H1 (cell line): ENCODE results near the gene ANKS1A. TPM values are rescaled to one million over a fixed set of nuclear protein-coding genes. Genes with fewer than 3 reads are reported as not detected.

Experiments
- CTCF ChIA-PET: fragments of 300-600 bp; sonication (Branson Sonifier 250); formaldehyde crosslinking; loops from one replicate; lab custom pipeline; 2021; ENCODE audit not compliant: partially characterized antibody; lab: Charles Lee
- POLR2A ChIA-PET: fragments of 300-600 bp; sonication (Branson Sonifier 250); formaldehyde crosslinking; loops from one replicate; lab custom pipeline; 2021; ENCODE audit warnings: inconsistent platforms; ENCODE audit not compliant: partially characterized antibody; lab: Charles Lee
- DNase-seq, 2 experiments: peaks; one replicate each; pipeline versions ENCODE4 v3.0.0 to v3.0.0-alpha.2; 2010 to 2022; ENCODE audit warnings: low spot score in 2 of 2, low read depth in 1 of 2, mixed read lengths in 1 of 2
- FAIRE-seq: peaks from 2 replicates; lab custom pipeline; 2011; peaks lifted over from hg19 to GRCh38; lab: Jason Lieb, UNC
- H2AFZ ChIP-seq: 2 replicates; pipeline ENCODE4 v1.8.1; 2012; ENCODE audit warnings: low read length, inconsistent platforms
- H2AK5ac ChIP-seq: 2 replicates; pipeline ENCODE4 v1.6.1; 2013; ENCODE audit warnings: low read depth, low read length
- H2BK120ac ChIP-seq: replicated peaks from 2 replicates; pipeline ENCODE3; 2013; ENCODE audit warnings: low read depth, low read length, inconsistent platforms
- H2BK12ac ChIP-seq: 2 replicates; pipeline ENCODE4 v1.6.1; 2013; ENCODE audit warnings: low read depth, low read length
- H2BK15ac ChIP-seq: 2 replicates; pipeline ENCODE4 v1.6.1; 2013; ENCODE audit warnings: low read length
- H2BK20ac ChIP-seq: 2 replicates; pipeline ENCODE4 v1.6.1; 2013; ENCODE audit warnings: low read length
- H2BK5ac ChIP-seq: 2 replicates; pipeline ENCODE4 v1.6.1; 2013; ENCODE audit warnings: low read depth, low read length
- H3K14ac ChIP-seq: 2 replicates; pipeline ENCODE4 v1.6.1; 2013; ENCODE audit warnings: inconsistent platforms; ENCODE audit not compliant: insufficient read length
- H3K18ac ChIP-seq: 2 replicates; pipeline ENCODE4 v1.6.1; 2013; ENCODE audit warnings: low read length; ENCODE audit errors: extremely low read depth
- H3K23ac ChIP-seq: 2 replicates; pipeline ENCODE4 v1.6.1; 2013; ENCODE audit warnings: inconsistent platforms; ENCODE audit not compliant: insufficient read length
- H3K23me2 ChIP-seq: 2 replicates; pipeline ENCODE4 v1.6.1; 2013; ENCODE audit warnings: low read depth, low read length
- H3K27ac ChIP-seq: 2 replicates; pipeline ENCODE4 v1.6.1; 2011; ENCODE audit warnings: low read depth, low read length, inconsistent platforms
- H3K27me3 ChIP-seq, 4 experiments: replicated peaks in 1 of 4; 1 replicate in 1 of 4; 2 replicates in 3 of 4; pipeline versions ENCODE4 v1.6.1 to v1.8.1; 2011 to 2013; ENCODE audit warnings: low read length in 3 of 4, mild to moderate bottlenecking in 3 of 4, inconsistent platforms in 2 of 4, mixed read lengths in 2 of 4, moderate library complexity in 1 of 4; ENCODE audit not compliant: control insufficient read depth in 3 of 4, insufficient read depth in 3 of 4; ENCODE audit errors: extremely low read depth in 1 of 4
- H3K36me3 ChIP-seq, 4 experiments: 2 replicates each; pipeline versions ENCODE4 v1.6.1 to v1.8.1; 2011 to 2013; ENCODE audit warnings: mild to moderate bottlenecking in 4 of 4, low read length in 3 of 4, moderate library complexity in 2 of 4, control low read depth in 1 of 4, inconsistent platforms in 1 of 4; ENCODE audit not compliant: insufficient read depth in 4 of 4, control insufficient read depth in 2 of 4
- H3K4ac ChIP-seq: replicated peaks from 2 replicates; pipeline ENCODE3; 2013; ENCODE audit warnings: low read length, low read depth, mixed read lengths, inconsistent platforms; ENCODE audit not compliant: insufficient read length
- H3K4me1 ChIP-seq, 4 experiments: replicated peaks in 1 of 4; 1 replicate in 1 of 4; 2 replicates in 3 of 4; pipeline versions ENCODE4 v1.6.1 to v1.8.1; 2011 to 2013; ENCODE audit warnings: low read length in 3 of 4, inconsistent platforms in 2 of 4, mixed read lengths in 1 of 4; ENCODE audit not compliant: insufficient read depth in 4 of 4, control insufficient read depth in 3 of 4
- H3K4me2 ChIP-seq, 2 experiments: 2 replicates each; pipeline versions ENCODE4 v1.6.1 to v1.8.1; 2011 to 2013; ENCODE audit warnings: low read depth in 2 of 2, low read length in 2 of 2, control low read depth in 1 of 2, inconsistent platforms in 1 of 2, mild to moderate bottlenecking in 1 of 2; ENCODE audit not compliant: insufficient read depth in 1 of 2
- H3K4me3 ChIP-seq, 4 experiments: fragments of 200-600, 300-600 bp in 1 of 4; sonication (generic), shearing (Covaris generic), sonication (Bioruptor Twin) in 1 of 4; 2 replicates each; pipeline versions ENCODE4 v1.5.1 to v1.8.1; 2011 to 2016; ENCODE audit warnings: low read length in 4 of 4, low read depth in 3 of 4, control low read depth in 2 of 4, inconsistent platforms in 2 of 4, mild to moderate bottlenecking in 2 of 4, mixed read lengths in 1 of 4, moderate library complexity in 1 of 4; ENCODE audit not compliant: insufficient read depth in 2 of 4; ENCODE audit errors: extremely low read depth in 1 of 4
- H3K56ac ChIP-seq: replicated peaks from 2 replicates; pipeline ENCODE3; 2013; ENCODE audit warnings: low read depth, mild to moderate bottlenecking, mixed read lengths, low read length, inconsistent platforms; ENCODE audit not compliant: insufficient read length
- H3K79me1 ChIP-seq: 2 replicates; pipeline ENCODE4 v1.6.1; 2013; ENCODE audit warnings: low read depth, low read length, control low read depth
- H3K79me2 ChIP-seq, 2 experiments: 2 replicates each; pipeline versions ENCODE4 v1.6.1 to v1.8.1; 2012 to 2013; ENCODE audit warnings: low read length in 2 of 2, mild to moderate bottlenecking in 2 of 2, inconsistent platforms in 1 of 2; ENCODE audit not compliant: insufficient read depth in 2 of 2, control insufficient read depth in 1 of 2
- H3K9ac ChIP-seq, 4 experiments: replicated peaks in 1 of 4; 1 replicate in 1 of 4; 2 replicates in 3 of 4; pipeline versions ENCODE4 v1.6.1 to v1.8.1; 2011 to 2013; ENCODE audit warnings: low read depth in 3 of 4, low read length in 3 of 4, control low read depth in 2 of 4, mild to moderate bottlenecking in 2 of 4, moderate library complexity in 2 of 4, inconsistent platforms in 1 of 4; ENCODE audit errors: extremely low read depth in 1 of 4
- H3K9me3 ChIP-seq, 2 experiments: 2 replicates each; pipeline versions ENCODE4 v1.6.1 to v1.8.1; 2012 to 2013; ENCODE audit warnings: mild to moderate bottlenecking in 2 of 2, moderate library complexity in 2 of 2, control low read depth in 1 of 2, inconsistent platforms in 1 of 2, low read depth in 1 of 2, low read length in 1 of 2, mixed read lengths in 1 of 2; ENCODE audit not compliant: insufficient read depth in 2 of 2
- H4K20me1 ChIP-seq, 2 experiments: replicated peaks in 1 of 2; 2 replicates each; pipeline versions ENCODE3 to v1.8.1; 2011 to 2013; ENCODE audit warnings: inconsistent platforms in 2 of 2, low read length in 2 of 2, mild to moderate bottlenecking in 1 of 2; ENCODE audit not compliant: insufficient read depth in 2 of 2, control insufficient read depth in 1 of 2
- H4K5ac ChIP-seq: 2 replicates; pipeline ENCODE4 v1.6.1; 2013; ENCODE audit warnings: low read length, low read depth, mixed read lengths, inconsistent platforms; ENCODE audit not compliant: insufficient read length
- H4K8ac ChIP-seq: 2 replicates; pipeline ENCODE4 v1.8.0; 2013; ENCODE audit warnings: mild to moderate bottlenecking, moderate library complexity, low read length, inconsistent platforms; ENCODE audit not compliant: insufficient read depth; ENCODE audit errors: extremely low read depth
- H4K91ac ChIP-seq: replicated peaks from 2 replicates; pipeline ENCODE3; 2013; ENCODE audit warnings: low read length, mixed read lengths, inconsistent platforms; ENCODE audit not compliant: insufficient read length
- BCL11A ChIP-seq, 2 experiments: IDR thresholded peaks; one replicate each; pipeline ENCODE4 v1.6.1; 2011; ENCODE audit warnings: low read depth in 2 of 2, low read length in 2 of 2, mild to moderate bottlenecking in 2 of 2
- EGR1 ChIP-seq: IDR thresholded peaks from 2 replicates; pipeline ENCODE4 v1.6.1; 2011; ENCODE audit warnings: low read depth, low read length, borderline replicate concordance
- HDAC6 ChIP-seq: IDR thresholded peaks from one replicate; pipeline ENCODE4 v1.7.1; 2012; ENCODE audit warnings: low read depth, mild to moderate bottlenecking, inconsistent platforms, low read length, moderate library complexity
- RAD21 ChIP-seq, 2 experiments: IDR thresholded peaks in 1 of 2; conservative IDR thresholded peaks in 1 of 2; 2 replicates each; pipeline ENCODE4 v1.6.1; 2011; ENCODE audit warnings: low read depth in 2 of 2, low read length in 2 of 2, improper control_type of control experiment in 1 of 2, inconsistent platforms in 1 of 2, mild to moderate bottlenecking in 1 of 2, moderate library complexity in 1 of 2
- RNF2 ChIP-seq: fragments of 200-900, 300-1000 bp; sonication (generic); IDR thresholded peaks from 2 replicates; pipeline ENCODE4 v1.7.1; 2016; ENCODE audit warnings: borderline replicate concordance, low read depth, mild to moderate bottlenecking, antibody characterized with exemption, low read length; ENCODE audit not compliant: poor library complexity, severe bottlenecking; ENCODE audit errors: missing control alignments
- SIN3A ChIP-seq, 2 experiments: IDR thresholded peaks in 1 of 2; conservative IDR thresholded peaks in 1 of 2; 2 replicates each; pipeline ENCODE4 v1.6.1; 2011 to 2012; ENCODE audit warnings: low read length in 2 of 2, improper control_type of control experiment in 1 of 2, low read depth in 1 of 2, mild to moderate bottlenecking in 1 of 2
- TCF12 ChIP-seq: IDR thresholded peaks from 2 replicates; pipeline ENCODE4 v1.6.1; 2011; ENCODE audit warnings: low read depth, mild to moderate bottlenecking, low read length
- WGBS, 2 experiments: shearing (Covaris generic) in 1 of 2; methylation state at CpG; one replicate each; pipeline versions ENCODE4 v1.1.6 to v1.1.7; 2013 to 2015; ENCODE audit warnings: low lambda C conversion rate in 2 of 2, mixed read lengths in 2 of 2, inconsistent platforms in 1 of 2, low coverage in 1 of 2, missing lambda C conversion rate in 1 of 2; ENCODE audit not compliant: insufficient replicate concordance in 2 of 2, insufficient coverage in 1 of 2, insufficient read length in 1 of 2; ENCODE audit errors: extremely low coverage in 1 of 2, missing lambda C conversion rate in 1 of 2; 5-methylcytosine and 5-hydroxymethylcytosine counted together
- polyA plus RNA-seq, 7 experiments: library from polyadenylated mRNA; depleted of rRNA in 3 of 7; stranded (reverse) in 5 of 7; unstranded in 2 of 7; fragments of >200 nt in 5 of 7; fragments of 200-250 nt in 2 of 7; gene quantifications; 1 replicate in 5 of 7; 2 replicates in 1 of 7; 4 replicates in 1 of 7; pipeline versions ENCODE4 v1.2.1 to v1.2.3, GENCODE V29; 2011 to 2013; ENCODE audit warnings: missing spikeins in 2 of 7, mixed read lengths in 2 of 7
- total RNA-seq: library from RNA; stranded (reverse); fragmentation: NEBNext Ultra II Directional; extraction: Animal tissue kit (Norgen Biotek cat#: 25700); gene quantifications from 2 replicates; pipeline ENCODE4 v1.2.1, GENCODE V29; 2021
- TF ChIP-seq, protein P1 (sequence below), 3 experiments: IDR thresholded peaks; 1 replicate in 2 of 3; 2 replicates in 1 of 3; pipeline versions ENCODE4 v1.5.1 to v1.6.1; 2011; ENCODE audit warnings: low read length in 3 of 3, mild to moderate bottlenecking in 3 of 3, inconsistent platforms in 2 of 3, low read depth in 1 of 3, moderate library complexity in 1 of 3; ENCODE audit not compliant: insufficient read depth in 1 of 3; ENCODE audit errors: control extremely low read depth in 1 of 3

Gene ANKS1A
- total and polyA plus RNA-seq, 2 of the 8 experiments (the other 6 are each of a cell fraction or from before 2014, with no cell fraction given), result 9.8 to 30.9 TPM

DNA sequence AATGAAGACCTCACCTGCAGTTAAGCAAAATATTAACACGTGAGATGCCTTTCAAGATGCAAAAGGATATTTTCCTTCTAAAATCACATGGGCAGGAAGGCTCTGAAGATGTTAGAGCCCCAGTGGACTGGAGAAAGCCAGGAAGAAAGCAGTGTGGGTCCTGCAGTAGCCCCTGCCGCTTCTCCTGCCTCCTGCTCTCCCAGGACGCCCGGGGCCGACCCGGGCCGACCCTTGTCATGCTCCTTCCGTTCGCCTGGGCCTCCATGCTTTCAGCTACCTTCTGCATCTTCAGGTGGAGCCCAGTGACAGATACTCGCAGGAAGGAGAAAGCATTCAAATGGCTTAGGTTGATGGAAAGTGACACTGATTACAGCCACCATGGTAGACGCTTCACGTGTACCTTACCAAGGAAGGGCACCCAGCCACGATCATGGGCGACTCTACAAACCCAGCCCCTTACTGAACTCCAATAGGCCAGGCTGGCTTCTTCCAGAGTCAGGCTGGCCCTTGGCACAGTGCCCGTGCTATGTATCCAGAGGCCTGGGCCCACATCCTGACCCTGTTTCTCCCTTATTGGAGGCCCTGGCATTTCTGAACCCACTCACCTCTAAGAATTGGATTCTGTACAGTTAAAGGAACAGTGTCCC is 183.1 kb downstream of the ANKS1A start:
- Histone ChIP-seq H3K79me2 (no peaks in the 10 kb centered on the region), H3K4me2 (peak overlapping the region in 1 of 2 experiments; percentile 36; a peak in 1 of 4 replicates), H2BK20ac (no peak overlapping the region), H3K27ac (no peak overlapping the region), H2AFZ (no peak overlapping the region), H3K9me3 (no peaks in the 10 kb centered on the region), H3K18ac (no peak overlapping the region; the same call in 1 of the 2 replicates), H2AK5ac (no peak overlapping the region), H4K8ac (no peak overlapping the region), H2BK120ac (no peak overlapping the region), H3K4me3 (no peak overlapping the region), H4K20me1 (no peaks in the 10 kb centered on the region), H3K27me3 (no peaks in the 10 kb centered on the region), H2BK5ac (no peak overlapping the region), H2BK15ac (no peak overlapping the region), H3K23ac (no peak overlapping the region), H4K91ac (no peak overlapping the region), H3K79me1 (no peaks in the 10 kb centered on the region; the same call in 1 of the 2 replicates), H3K23me2 (no peaks in the 10 kb centered on the region; the same call in 1 of the 2 replicates), H4K5ac (no peak overlapping the region), H2BK12ac (no peak overlapping the region; the same call in none of the 2 replicates), H3K9ac (no peak overlapping the region), H3K4ac (no peak overlapping the region), H3K14ac (no peak overlapping the region), H3K56ac (no peak overlapping the region), H3K4me1 (peaks cover 4 to 26% (median 15%) of the 10 kb centered on the region in 4 experiments), H3K36me3 (peaks cover 0 to 3% (median 0%) of the 10 kb centered on the region in 4 experiments; a peak in 1 of 8 replicates)
- WGBS, 2 experiments, result 85% methylated on average over 15 of the region's 15 CpGs; no CpG with 5 or more reads in 1 of the 2 experiments
- DNase-seq, result no peak
- POLR2A ChIA-PET, result interaction anchor here (0.7 kb wide), 1 partner anchor 67 kb away, joined by 3 read pairs; no protein-coding TSS in a partner anchor
- CTCF ChIA-PET, result interaction anchor here (1.2 to 8.6 kb wide), 5 partner anchors 18 to 169 kb away, joined by 3 to 52 read pairs (median 5); no protein-coding TSS in a partner anchor
- FAIRE-seq, result no peak
- no peak for TF ChIP-seq SIN3A (conservative IDR thresholded peaks at IDR 0.05 in 1 of 2, IDR thresholded peaks at IDR 0.05 in 1 of 2; ENCODE audit: low read depth in 1 of 2, low read length in 2 of 2)
- TF ChIP-seq EGR1, result no peak
- no peak for TF ChIP-seq RAD21 (IDR thresholded peaks at IDR 0.05 in 1 of 2, conservative IDR thresholded peaks at IDR 0.05 in 1 of 2; ENCODE audit: low read depth in 2 of 2, low read length in 2 of 2)
- TF ChIP-seq BCL11A (IDR thresholded peaks at IDR 0.05; ENCODE audit: low read depth in 2 of 2, low read length in 2 of 2), result no peak
- TF ChIP-seq RNF2, result no peak
- TF ChIP-seq HDAC6, result no peak
- TF ChIP-seq, protein P1, sequence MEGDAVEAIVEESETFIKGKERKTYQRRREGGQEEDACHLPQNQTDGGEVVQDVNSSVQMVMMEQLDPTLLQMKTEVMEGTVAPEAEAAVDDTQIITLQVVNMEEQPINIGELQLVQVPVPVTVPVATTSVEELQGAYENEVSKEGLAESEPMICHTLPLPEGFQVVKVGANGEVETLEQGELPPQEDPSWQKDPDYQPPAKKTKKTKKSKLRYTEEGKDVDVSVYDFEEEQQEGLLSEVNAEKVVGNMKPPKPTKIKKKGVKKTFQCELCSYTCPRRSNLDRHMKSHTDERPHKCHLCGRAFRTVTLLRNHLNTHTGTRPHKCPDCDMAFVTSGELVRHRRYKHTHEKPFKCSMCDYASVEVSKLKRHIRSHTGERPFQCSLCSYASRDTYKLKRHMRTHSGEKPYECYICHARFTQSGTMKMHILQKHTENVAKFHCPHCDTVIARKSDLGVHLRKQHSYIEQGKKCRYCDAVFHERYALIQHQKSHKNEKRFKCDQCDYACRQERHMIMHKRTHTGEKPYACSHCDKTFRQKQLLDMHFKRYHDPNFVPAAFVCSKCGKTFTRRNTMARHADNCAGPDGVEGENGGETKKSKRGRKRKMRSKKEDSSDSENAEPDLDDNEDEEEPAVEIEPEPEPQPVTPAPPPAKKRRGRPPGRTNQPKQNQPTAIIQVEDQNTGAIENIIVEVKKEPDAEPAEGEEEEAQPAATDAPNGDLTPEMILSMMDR (IDR thresholded peaks at IDR 0.05; ENCODE audit: control extremely low read depth in 1 of 3, insufficient read depth in 1 of 3, low read depth in 1 of 3, low read length in 3 of 3), result no peak
- TF ChIP-seq TCF12, result no peak
